HUES48 (cell line): ENCODE measurements around the gene SUSD1.

Experiments
- H3K27ac ChIP-seq: one replicate; pipeline ENCODE4 v1.7.0; 2013; ENCODE audit warnings: low read depth, low read length, inconsistent platforms
- H3K27me3 ChIP-seq: 2 replicates; pipeline ENCODE4 v1.6.1; 2013; ENCODE audit warnings: mild to moderate bottlenecking, low read length; ENCODE audit not compliant: control insufficient read depth, insufficient read depth
- H3K36me3 ChIP-seq: 2 replicates; pipeline ENCODE4 v1.6.1; 2013; ENCODE audit warnings: low read length; ENCODE audit not compliant: control insufficient read depth, insufficient read depth
- H3K4me1 ChIP-seq: 2 replicates; pipeline ENCODE4 v1.6.1; 2013; ENCODE audit warnings: mild to moderate bottlenecking, low read length; ENCODE audit not compliant: control insufficient read depth, insufficient read depth
- H3K4me3 ChIP-seq: 2 replicates; pipeline ENCODE4 v1.5.1; 2013; ENCODE audit warnings: mild to moderate bottlenecking, low read depth, low read length
- H3K9ac ChIP-seq: 2 replicates; pipeline ENCODE4 v1.6.1; 2013; ENCODE audit warnings: mild to moderate bottlenecking, low read depth, low read length, moderate library complexity
- H3K9me3 ChIP-seq: 2 replicates; pipeline ENCODE4 v1.6.1; 2013; ENCODE audit warnings: low read length; ENCODE audit not compliant: control insufficient read depth, insufficient read depth

The SUSD1 gene

DNA sequence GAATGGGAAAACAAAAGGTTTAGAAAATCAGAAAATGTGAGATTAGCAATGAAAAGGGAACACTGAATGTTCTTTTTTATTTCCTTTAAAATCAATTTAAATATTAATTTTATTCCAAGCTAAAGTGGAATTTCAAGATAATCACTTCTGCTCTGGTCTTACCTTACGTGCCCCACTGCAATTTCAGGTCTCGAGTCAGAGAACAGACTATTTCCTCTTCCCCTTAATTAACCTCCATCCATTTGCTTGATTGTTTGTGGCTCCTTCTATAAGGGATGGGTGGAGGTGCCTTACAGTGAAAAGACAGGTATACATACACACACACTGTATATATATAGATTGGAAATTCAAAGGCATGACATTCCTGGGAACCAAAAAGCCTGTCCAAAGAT is 137.1 kb downstream of the SUSD1 start:
- H3K27ac ChIP-seq, result no peak overlapping the region
- H3K9me3 ChIP-seq, result no peaks in the 10 kb centered on the region
- no peaks in the 10 kb centered on the region for H3K27me3 ChIP-seq
- no peak overlapping the region for H3K9ac ChIP-seq
- H3K4me1 ChIP-seq, result peaks cover 29% of the 10 kb centered on the region
- no peaks in the 10 kb centered on the region for H3K36me3 ChIP-seq
- H3K4me3 ChIP-seq, result no peak overlapping the region

DNA sequence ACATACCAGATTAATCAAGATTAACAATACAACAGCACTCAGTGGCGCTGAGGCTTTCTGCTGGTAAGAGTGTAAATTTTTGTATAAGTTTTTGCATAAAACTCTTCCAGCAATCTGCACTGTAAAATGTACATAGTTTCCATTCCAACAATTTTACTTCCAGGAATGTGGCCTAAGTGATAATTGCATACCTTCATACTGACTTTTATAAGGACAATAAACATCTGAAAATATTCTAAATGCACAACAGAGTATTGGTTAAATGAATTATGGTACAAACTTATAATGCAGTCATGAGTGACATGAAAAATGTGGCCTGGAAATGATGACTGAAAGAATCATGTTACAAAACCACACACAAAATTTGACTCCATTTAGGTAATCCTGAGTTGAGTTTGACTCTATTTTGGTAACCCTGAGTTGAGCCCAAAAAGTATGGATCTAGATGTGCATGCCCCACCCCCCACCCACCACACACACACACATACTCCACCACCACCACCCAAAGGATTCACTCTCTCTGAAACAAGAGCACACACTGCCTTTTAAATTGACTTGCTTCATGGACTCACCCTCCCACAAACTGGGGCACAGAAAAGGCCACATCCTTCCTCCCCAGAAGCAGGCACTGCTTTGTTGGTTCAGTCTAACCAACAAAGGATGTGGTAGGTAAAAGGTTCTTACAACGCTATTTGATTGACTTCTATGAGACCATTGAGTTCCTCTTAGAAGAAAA is 137.6 kb downstream of the SUSD1 start:
- H3K4me3 ChIP-seq, result no peak overlapping the region
- H3K9ac ChIP-seq, result no peak overlapping the region
- no peaks in the 10 kb centered on the region for H3K36me3 ChIP-seq
- H3K4me1 ChIP-seq, result peaks cover 23% of the 10 kb centered on the region
- H3K9me3 ChIP-seq, result no peaks in the 10 kb centered on the region
- H3K27me3 ChIP-seq, result no peaks in the 10 kb centered on the region
- no peak overlapping the region for H3K27ac ChIP-seq

DNA sequence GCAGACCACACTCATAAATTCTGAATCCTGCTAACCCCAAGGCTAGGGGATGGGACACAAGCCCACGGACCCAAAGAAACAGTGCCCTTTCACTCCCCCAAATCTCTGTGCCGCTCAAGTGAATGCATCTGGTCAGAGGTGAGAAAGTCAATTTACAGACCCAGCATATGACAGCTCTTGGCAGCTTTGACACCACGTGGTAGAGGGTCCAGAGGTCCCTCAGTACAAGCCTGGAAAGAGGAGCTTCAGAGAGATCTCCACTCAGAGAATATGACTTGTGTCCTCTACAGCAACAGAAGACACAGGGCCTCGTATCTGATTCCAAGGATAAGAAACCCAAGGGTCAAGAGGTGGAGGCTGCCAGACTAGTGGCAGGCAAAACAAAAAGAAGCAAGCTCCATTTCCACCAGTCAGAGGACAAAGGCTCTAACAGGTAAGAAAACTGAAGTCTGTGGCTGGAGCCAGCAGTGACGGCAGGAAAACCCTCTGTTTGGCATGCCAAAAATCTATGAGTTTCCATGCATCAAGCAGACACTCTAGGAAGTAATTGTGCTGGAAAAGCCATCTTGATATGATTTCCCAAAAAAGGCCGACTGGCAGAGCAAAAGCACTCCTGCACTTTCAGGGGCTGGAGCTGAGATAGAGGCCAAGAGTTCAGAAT is 139.8 kb downstream of the SUSD1 start:
- Histone ChIP-seq H3K27me3 (no peaks in the 10 kb centered on the region), H3K4me1 (peaks cover 14% of the 10 kb centered on the region), H3K27ac (no peak overlapping the region), H3K9me3 (no peaks in the 10 kb centered on the region), H3K9ac (no peak overlapping the region), H3K4me3 (no peak overlapping the region), H3K36me3 (no peaks in the 10 kb centered on the region)

DNA sequence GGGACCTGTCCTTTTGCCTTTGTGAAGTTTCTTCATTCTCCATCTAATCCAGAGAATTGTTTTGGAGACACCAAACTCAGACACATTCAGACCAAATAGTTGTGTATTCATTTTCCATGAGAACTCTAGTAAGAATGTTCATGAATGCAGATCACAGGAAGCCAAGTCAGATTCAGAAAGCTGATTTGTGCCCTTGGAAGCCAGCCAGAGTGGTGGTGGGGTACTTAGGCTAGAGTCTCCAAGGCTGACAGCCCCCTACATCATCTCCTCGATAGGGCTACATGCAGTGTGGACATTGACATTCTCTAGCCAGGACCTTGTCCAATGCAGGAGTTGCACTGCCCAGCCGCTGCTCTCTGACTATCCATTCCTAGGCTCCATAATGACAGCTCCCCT is 140.9 kb downstream of the SUSD1 start:
- no peak overlapping the region for H3K9ac ChIP-seq
- no peak overlapping the region for H3K27ac ChIP-seq
- H3K9me3 ChIP-seq, result no peaks in the 10 kb centered on the region
- H3K27me3 ChIP-seq, result no peaks in the 10 kb centered on the region
- H3K4me1 ChIP-seq, result peaks cover 16% of the 10 kb centered on the region
- H3K4me3 ChIP-seq, result no peak overlapping the region
- no peaks in the 10 kb centered on the region for H3K36me3 ChIP-seq

DNA sequence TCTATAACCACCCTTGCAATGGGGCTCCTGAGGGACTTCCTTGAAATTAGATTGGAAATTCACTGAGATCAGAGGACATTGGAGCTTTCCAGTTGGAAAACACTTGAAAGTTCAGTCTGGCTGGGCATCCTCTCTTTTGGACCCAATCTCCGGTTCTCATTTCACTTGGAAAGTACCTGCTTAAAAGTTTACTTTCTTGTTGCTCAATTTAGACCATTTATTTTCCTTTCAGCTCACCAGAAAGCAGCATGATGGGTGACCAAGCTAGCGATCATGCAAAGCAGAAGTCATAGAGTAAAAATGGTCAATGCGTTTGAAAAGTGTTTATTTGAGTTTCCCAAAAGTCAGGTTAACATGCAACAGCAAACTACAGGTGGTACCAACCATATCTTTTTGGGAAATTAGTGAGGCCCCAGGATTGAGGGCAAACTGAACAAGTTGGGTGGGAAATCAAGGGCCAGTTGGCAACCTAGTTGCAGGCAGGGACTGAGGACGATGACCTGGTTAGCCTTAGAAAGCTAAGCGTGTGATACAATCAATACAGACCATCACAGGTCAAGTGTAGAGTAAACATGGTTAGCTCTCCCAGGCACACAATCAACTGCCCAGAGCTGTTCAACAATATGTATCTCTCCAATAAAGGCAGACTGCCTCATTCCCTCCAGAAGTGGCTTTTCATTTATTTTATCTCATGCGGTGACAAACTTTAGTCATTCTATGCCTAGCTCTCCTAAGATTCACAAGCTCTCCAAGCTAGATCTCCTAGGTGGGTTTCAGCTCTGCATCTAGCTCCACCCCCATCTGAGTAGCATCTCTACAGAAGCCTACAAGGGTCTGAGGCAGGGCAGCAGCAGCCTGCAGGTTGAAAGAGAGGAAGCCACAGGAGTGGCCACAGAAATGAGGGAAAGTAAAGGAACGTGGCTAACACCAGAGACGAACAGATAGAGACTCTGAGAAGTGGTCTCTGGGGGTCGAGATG is 141.6 kb downstream of the SUSD1 start:
- Histone ChIP-seq H3K4me3 (no peak overlapping the region), H3K27ac (no peak overlapping the region), H3K4me1 (peaks cover 16% of the 10 kb centered on the region), H3K9ac (no peak overlapping the region), H3K36me3 (no peaks in the 10 kb centered on the region), H3K27me3 (no peaks in the 10 kb centered on the region), H3K9me3 (no peaks in the 10 kb centered on the region)

DNA sequence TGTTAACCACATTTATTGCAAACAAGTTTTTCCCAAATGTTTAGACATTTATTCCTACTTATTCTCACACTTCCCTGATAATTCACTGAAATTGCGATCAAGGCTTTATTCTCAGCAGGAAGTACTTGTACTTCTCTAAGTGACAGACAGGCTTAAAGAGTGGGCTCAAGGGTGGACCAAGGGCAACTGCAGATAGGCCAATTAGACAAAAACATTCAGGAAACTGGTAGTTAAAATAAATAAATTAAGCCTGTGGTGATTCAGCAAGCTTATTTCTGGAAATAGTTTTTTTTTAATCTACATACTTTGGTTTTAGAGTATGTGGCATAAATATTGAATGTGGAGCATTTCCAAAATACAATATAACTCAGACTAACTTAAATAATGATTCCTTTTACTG is 142.4 kb downstream of the SUSD1 start:
- peaks cover 15% of the 10 kb centered on the region for H3K4me1 ChIP-seq
- H3K4me3 ChIP-seq, result no peak overlapping the region
- H3K27me3 ChIP-seq, result no peaks in the 10 kb centered on the region

DNA sequence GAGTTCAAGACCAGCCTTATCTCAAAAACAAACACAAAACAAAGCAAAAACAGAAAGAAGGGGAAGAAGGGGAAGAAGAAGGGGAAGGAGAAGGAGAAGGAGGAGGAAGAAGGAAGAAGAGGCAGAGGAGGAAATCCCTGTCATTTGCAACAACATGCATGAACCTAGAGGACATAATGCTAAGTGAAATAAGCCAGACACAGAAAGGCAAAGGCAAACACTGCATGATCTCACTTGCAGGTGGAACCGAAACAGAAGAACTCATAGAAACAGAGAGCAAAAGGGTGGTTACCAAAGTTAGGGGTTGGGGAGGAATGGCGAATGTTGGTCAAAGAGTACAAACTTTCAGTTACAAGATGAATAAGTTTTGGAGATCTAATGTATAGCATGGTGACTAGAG is 143.1 kb downstream of the SUSD1 start:
- Histone ChIP-seq H3K9ac (no peak overlapping the region), H3K27ac (no peak overlapping the region), H3K4me1 (peaks cover 9% of the 10 kb centered on the region), H3K4me3 (no peak overlapping the region), H3K27me3 (no peaks in the 10 kb centered on the region), H3K9me3 (no peaks in the 10 kb centered on the region), H3K36me3 (no peaks in the 10 kb centered on the region)

More for the DNA sequence above, 142.4 kb downstream of the SUSD1 start:
- Histone ChIP-seq H3K36me3 (no peaks in the 10 kb centered on the region), H3K9ac (no peak overlapping the region), H3K27ac (no peak overlapping the region), H3K9me3 (no peaks in the 10 kb centered on the region)

DNA sequence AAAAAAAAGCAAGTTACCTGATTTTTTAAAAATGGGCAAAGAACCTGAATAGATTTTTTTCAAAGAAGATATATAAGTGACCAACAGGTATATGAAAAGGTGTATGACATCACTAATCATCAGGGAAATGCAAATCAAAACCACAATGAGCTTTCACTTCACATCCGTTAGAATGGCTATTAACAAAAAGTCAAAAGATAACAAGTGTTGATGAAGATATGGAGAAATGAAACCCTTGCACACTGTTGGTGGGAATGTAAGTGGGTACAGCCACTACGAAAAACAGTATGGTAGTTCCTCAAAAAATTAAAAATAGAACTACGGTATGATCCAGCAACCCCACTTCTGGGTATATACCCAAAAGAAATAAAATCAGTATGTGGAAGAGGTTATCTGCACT is 143.7 kb downstream of the SUSD1 start:
- no peak overlapping the region for H3K4me3 ChIP-seq
- H3K4me1 ChIP-seq, result peaks cover 9% of the 10 kb centered on the region
- no peak overlapping the region for H3K27ac ChIP-seq
- no peak overlapping the region for H3K9ac ChIP-seq
- H3K27me3 ChIP-seq, result no peaks in the 10 kb centered on the region
- H3K9me3 ChIP-seq, result no peaks in the 10 kb centered on the region
- H3K36me3 ChIP-seq, result no peaks in the 10 kb centered on the region

DNA sequence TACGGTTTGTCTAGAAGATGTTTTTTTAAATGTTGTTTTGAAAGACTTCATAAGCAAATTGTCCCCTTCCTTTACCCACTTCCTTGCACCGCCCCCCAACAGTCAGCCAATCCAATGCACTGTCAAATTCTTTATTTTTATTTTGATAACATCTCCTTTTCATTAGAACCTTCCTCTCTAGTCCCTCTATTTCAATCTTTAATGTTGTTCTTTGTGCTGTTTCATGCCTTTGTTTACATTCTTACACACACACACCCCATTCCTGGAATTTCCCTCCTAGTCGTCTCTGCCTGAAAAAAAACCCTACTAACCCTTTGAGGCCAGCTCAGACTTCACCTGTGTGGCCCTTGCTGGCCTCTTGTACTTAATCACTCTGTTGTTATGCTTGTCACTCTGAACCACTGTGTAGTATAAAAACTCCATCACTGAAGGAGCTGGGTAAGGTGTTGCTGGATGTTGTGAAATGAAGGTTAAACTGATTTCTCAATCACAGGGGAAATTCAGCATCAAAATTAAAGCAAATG is 145.1 kb downstream of the SUSD1 start:
- Histone ChIP-seq H3K27ac (no peak overlapping the region), H3K4me3 (no peak overlapping the region)

DNA sequence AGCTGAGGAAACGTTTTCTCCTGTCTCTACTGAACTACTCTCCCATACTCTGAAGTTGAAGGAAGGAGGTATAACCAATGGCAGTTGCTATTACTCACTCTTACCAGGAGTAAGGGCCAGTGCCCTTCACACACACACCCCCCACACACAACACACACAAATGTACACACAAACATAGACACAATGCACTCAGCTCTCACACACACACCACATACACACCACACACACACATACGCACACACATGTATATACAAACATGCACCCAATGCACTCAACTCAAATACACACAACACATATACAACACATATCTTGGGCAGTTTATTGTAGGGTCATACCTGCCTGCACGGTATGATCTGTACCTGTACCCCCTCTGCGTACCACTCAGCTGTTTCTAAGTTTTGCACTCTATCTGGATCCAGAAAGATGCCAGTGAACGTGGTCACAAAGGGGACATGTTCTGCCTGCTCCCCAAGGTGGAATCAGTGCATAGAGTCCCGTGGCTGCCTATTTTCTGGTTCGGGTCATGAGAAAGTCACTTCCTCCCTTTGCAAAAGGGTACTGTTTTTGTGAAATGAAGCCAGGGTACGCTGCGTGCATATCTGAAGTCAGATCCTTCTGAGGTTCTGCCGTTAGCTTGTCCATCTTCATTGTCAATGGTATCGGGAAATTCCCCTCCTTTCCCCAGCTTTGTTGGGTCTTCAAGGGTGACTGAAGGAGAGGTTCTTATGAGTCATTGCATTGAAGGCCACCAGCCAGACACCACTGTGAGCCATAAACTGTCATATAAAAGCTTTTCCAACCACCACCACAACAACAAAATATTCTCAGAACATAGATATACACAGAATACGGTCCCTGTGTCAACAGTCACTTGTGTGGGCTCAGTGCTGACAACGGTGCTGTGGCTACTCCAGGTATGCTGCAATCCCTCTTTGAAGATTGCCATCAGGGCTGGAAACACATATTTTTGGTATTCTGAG is 146.6 kb downstream of the SUSD1 start:
- no peaks in the 10 kb centered on the region for H3K9me3 ChIP-seq
- H3K9ac ChIP-seq, result no peak overlapping the region
- H3K4me1 ChIP-seq, result peaks cover 5% of the 10 kb centered on the region
- no peak overlapping the region for H3K27ac ChIP-seq
- H3K36me3 ChIP-seq, result no peaks in the 10 kb centered on the region
- H3K4me3 ChIP-seq, result no peak overlapping the region
- no peaks in the 10 kb centered on the region for H3K27me3 ChIP-seq

More for the DNA sequence above, 145.1 kb downstream of the SUSD1 start:
- Histone ChIP-seq H3K27me3 (no peaks in the 10 kb centered on the region), H3K4me1 (peaks cover 5% of the 10 kb centered on the region), H3K9ac (no peak overlapping the region), H3K9me3 (no peaks in the 10 kb centered on the region), H3K36me3 (no peaks in the 10 kb centered on the region)
